GM18868 (cell line): ENCODE measurements around the gene FGF6.
"Not testable (repeated sequence)": the region's sequence is repeated elsewhere in the genome, so short reads cannot be mapped to it uniquely, and the experiment has no call there.

Experiments
- ATAC-seq: cut with Tn5 transposase; IDR thresholded peaks from one replicate; pipeline ENCODE4 v1.9.1; 2021; ENCODE audit warnings: mild to moderate bottlenecking, moderate library complexity; ENCODE audit not compliant: unreplicated experiment

Gene FGF6

GRCh38 chr12:4445156-4446101, at the start of gene FGF6:
Gene FGF6 (minus strand): TSS chr12:4445815. CDS start chr12:4445570, 245 bp downstream.
- no peak for ATAC-seq

GRCh38 chr12:4490973-4491372, 45.4 kb upstream of the FGF6 start:
- no peak for ATAC-seq

DNA sequence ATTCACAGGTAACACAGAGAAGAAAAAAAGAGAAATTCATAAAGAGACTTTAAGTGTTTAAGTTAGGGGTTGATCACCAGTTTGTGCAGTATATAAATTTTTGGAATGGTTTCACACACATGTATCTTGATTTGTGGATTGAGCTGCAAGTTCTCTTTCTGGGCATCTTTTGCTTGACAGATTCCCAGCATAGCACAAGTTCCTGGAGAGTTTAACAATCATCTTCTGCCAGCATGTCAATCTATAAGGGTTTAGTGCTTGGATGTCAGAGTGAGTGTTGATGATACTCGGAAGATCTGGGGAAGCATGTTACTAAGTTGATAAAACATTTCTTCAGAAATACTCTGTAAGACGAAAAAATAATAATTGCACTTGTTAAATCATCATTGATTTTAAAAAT, 43.9 kb upstream of the FGF6 start:
- ATAC-seq = no peak

DNA sequence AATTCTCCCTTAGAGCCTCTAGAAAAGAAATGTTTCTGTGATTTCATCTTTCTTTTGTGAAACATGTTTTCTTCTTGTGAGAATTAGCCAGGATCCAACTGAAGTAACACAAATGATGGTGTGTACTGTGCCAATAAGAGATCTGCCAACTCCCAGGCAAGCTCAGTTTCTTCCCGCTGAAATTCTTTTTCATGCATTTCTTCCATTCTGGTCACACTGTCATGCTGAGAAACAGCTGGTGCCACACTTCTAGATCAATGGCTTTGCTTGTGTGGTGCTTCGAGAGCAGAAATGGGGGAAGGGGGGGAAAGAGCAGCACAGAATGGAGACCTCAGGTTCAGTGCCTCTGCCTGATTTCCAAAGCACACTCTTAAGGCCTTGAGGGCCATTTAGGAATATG, 41.4 kb upstream of the FGF6 start:
- ATAC-seq = no peak

DNA sequence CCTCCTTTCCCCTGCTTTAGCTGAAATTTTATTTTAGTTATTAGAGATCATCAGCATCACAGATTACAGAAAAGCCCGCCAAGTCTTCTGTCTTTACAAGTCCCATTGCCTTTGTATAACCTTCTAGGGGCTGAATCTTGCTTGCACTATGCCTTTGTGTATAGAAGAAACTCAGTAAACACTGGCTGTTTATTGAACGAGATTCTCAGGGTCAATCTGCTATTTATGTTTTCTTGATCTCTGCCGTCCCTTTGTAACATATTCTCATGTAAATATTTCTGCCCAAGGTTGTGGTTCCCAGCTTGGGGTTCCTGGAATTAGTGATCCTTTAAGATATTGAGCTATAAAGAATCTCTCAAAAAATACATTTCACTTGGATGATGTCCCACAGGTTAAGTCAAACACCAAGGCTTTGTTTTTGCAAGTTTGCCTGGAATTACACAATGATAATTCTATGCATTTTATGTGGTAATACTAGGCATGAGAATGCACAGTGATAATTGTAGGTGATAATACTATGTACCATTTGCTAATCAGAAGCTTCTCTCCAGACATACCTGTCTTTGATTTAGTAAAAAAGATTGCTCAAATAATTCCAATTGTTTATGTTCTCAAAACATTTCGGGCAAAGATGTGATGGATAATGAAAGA, 40.6 kb upstream of the FGF6 start:
- no peak for ATAC-seq

GRCh38 chr12:4483885-4484823, 38.5 kb upstream of the FGF6 start:
- ATAC-seq = no peak

GRCh38 chr12:4482936-4483335, 37.3 kb upstream of the FGF6 start:
- no peak for ATAC-seq

DNA sequence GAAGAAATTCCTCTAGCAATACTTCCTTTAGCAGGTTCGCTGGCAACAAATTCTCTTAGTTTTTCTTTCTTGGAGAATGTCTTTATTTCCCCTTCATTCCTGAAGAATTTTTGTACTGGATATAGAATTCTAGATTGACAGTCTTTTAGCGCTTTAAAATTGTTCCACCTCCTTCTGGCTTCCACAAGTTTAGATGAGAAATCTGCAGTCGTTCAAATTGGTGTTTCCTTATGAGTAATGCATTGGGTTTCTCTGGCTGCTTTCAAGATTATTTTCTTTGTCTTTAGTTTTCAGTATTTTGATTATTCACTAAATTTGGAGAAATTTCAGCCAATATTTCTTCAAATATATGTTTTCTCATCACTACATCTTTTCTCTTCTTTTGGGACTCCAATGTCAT, 33.3 kb upstream of the FGF6 start:
- no peak for ATAC-seq

- ATAC-seq = no peak
Measured at GRCh38 chr12:4477129-4477528, 31.5 kb upstream of the FGF6 start.

DNA sequence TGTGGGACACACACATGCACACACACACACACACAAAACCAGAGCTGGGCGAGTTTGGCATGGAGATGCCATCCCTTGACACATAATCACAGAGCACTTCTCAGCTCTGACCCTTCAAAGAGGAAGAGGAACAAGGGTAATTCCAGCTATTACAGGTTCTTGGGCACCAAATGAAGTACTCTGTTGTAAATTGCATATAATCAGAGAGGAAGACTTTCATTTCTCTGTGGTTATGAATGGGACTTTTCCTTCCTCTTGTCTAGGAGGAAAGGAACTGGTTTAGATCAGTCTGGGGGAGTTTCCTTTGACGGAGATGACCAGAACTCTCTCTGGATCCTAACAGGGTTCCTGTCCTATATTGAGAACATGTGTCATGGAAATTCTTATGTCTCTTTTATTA, 26.4 kb upstream of the FGF6 start:
- no peak for ATAC-seq

DNA sequence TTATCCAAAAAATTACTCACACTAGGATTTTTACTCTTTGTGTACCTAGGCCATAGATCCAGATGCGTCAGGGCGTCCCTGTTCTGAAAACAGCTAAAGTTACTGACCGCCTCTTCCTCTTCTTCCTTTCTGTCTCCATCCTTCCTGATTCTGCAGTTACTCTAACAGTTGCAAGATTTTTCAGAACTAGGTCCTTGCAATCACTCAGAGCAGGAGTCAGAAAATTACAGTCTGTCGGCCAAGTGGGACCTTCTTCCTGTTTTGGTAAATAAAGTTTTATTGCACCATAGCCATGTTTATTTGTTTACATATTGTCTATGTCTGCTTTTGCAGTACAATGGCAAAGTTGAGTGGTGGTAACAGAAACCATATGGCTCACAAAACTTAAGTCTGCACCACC, 25.6 kb upstream of the FGF6 start:
- ATAC-seq = no peak

DNA sequence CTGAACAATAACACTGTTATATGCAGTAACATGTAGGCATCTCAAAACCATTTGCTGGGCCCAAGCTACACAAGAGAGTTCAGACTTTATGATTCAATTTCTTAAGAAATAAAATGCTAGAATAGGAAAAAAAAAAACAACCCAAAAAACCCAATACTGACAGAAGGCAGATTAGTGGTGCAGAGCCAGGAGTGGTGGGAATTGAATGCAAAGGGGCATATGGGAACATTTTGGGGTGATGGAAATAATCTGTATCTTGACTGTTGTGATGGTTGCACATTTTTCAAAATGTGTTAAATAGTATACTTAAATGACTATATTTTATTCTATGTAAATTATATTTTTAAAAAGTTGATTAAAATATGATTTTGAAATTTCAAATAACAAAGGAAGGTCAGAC, 23.4 kb upstream of the FGF6 start:
- ATAC-seq = no peak

- no peak for ATAC-seq
Measured at GRCh38 chr12:4460761-4461160, 15.1 kb upstream of the FGF6 start.

GRCh38 chr12:4455849-4456248, 10.2 kb upstream of the FGF6 start:
- not testable (repeated sequence) for ATAC-seq

- ATAC-seq = no peak
Measured at GRCh38 chr12:4454315-4454860, 8.8 kb upstream of the FGF6 start.

GRCh38 chr12:4451694-4452093, 6.1 kb upstream of the FGF6 start:
- no peak for ATAC-seq

GRCh38 chr12:4450551-4451112, 5.0 kb upstream of the FGF6 start:
- ATAC-seq = no peak

DNA sequence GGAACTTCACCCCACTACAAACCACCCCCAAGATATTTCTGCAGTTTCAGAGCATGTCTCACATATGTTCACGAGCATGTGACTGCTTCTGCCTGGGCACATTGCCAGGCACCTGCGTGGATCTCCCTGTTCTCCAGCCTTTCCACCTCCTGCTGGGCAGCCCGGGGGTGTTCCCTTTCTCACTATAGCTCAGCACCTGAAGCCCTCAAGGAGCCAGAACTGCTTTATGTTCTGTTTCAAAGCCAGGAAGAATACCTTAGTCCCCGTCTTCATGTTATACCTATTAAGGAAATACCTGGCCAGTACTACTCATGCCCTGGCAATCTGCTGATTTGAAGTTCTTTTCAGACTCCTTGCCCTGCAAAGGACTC, 4.2 kb upstream of the FGF6 start:
- ATAC-seq = no peak

- no peak for ATAC-seq
Measured at GRCh38 chr12:4448943-4449850, 3.6 kb upstream of the FGF6 start.
